ENCODE data around the gene TSPAN5. TPM values are rescaled to one million over a fixed set of nuclear protein-coding genes. Genes with fewer than 3 reads are reported as not detected.

TSPAN5 gene
- total and polyA plus RNA-seq, 2 of the 4 experiments (the other 2 are of a cell fraction), result 64.8 to 79.6 TPM

GRCh38 chr4:98480535-98480934 is 177.9 kb downstream of the TSPAN5 start:
- H3K4me1 ChIP-seq (ENCODE audit: control insufficient read depth, insufficient read depth, low read length), result peaks cover 13% of the 10 kb centered on the region
- H3K4ac ChIP-seq (ENCODE audit: low read depth, low read length), result peak overlapping the region; percentile 73
- dilution Hi-C loops (cut with HindIII; ENCODE audit: low sequenced_read_pairs, unreplicated experiment) (no loop called here), in situ Hi-C loops (cut with MboI; ENCODE audit: low sequenced_read_pairs) (no loop called here), intact Hi-C loops (cut with micrococcal nuclease) (no loop called here)
- H3K23ac ChIP-seq (ENCODE audit: low read depth, low read length), result peak overlapping the region; percentile 48; the same call in 1 of the 2 replicates
- peak overlapping the region; percentile 62; the same call in 1 of the 2 replicates for H4K91ac ChIP-seq (ENCODE audit: insufficient read depth, low read depth, low read length)
- ChIA-PET POLR2A (ENCODE audit: unreplicated experiment) (no interaction called here), CTCF (interaction anchor here (1.9 kb wide), 1 partner anchor 13 kb away, joined by 5 read pairs; no protein-coding TSS in a partner anchor)
- peak overlapping the region in 1 of 2 experiments; percentile 20; a peak in 1 of 4 replicates for H4K8ac ChIP-seq (ENCODE audit: low read depth in 2 of 2, low read length in 2 of 2)
- peaks cover 19% of the 10 kb centered on the region for H3K36me3 ChIP-seq (ENCODE audit: control insufficient read depth, insufficient read depth, low read length)
- H2AK9ac ChIP-seq (replicated peaks; ENCODE audit: low read depth, low read length, poor library complexity), result no peak overlapping the region
- H2BK15ac ChIP-seq (ENCODE audit: low read depth, low read length), result peak overlapping the region; percentile 36; the same call in 1 of the 3 replicates
- no peaks in the 10 kb centered on the region for H4K20me1 ChIP-seq (ENCODE audit: insufficient read depth, low read length)
- no peak overlapping the region for H3K4me3 ChIP-seq (ENCODE audit: insufficient read depth, low read depth, low read length)
- ATAC-seq (ENCODE audit: low read depth) (no peak), DNase-seq (no peak)
- no TSS peak for BruUV-seq (replicated peaks)
- H4K5ac ChIP-seq (ENCODE audit: low read depth, low read length), result peak overlapping the region; percentile 60
- no peak overlapping the region for H3K4me2 ChIP-seq (ENCODE audit: low read depth, low read length)
- no peak for TF ChIP-seq POLR2A (IDR thresholded peaks at IDR 0.05; ENCODE audit: low read depth, low read length)
- TF ChIP-seq CTCF (conservative IDR thresholded peaks at IDR 0.05; ENCODE audit: low read depth, low read length), result no peak
- no peak for TF ChIP-seq MXI1 (IDR thresholded peaks at IDR 0.05; ENCODE audit: borderline replicate concordance, low read depth, low read length)
- TF ChIP-seq RCOR1 (IDR thresholded peaks at IDR 0.05; ENCODE audit: insufficient replicate concordance, low read length), result no peak
- no peak for TF ChIP-seq NFE2L2 (IDR thresholded peaks at IDR 0.05; ENCODE audit: low read depth, low read length)
- no peak for TF ChIP-seq MAFK (IDR thresholded peaks at IDR 0.05; ENCODE audit: low read depth, low read length)
- TF ChIP-seq USF2 (IDR thresholded peaks at IDR 0.05; ENCODE audit: low read depth, low read length), result no peak
- no peak for TF ChIP-seq CHD1 (IDR thresholded peaks at IDR 0.05; ENCODE audit: low read depth, low read length)
- TF ChIP-seq MAZ (IDR thresholded peaks at IDR 0.05; ENCODE audit: borderline replicate concordance, low read depth, low read length), result no peak
- WGBS, 2 experiments (ENCODE audit: extremely low coverage in 2 of 2, insufficient read length in 1 of 2), result 83% methylated on average over 1 of the region's 5 CpGs; no CpG with 5 or more reads in 1 of the 2 experiments
- H3K56ac ChIP-seq (ENCODE audit: extremely low read depth, insufficient read depth, low read length), result no peak overlapping the region
- peak overlapping the region; percentile 44; the same call in 1 of the 2 replicates for H2BK120ac ChIP-seq (ENCODE audit: low read depth, low read length)
- peak overlapping the region; percentile 52; the same call in 1 of the 2 replicates for H3K14ac ChIP-seq (replicated peaks; ENCODE audit: low read depth, low read length)
- H3K9me1 ChIP-seq (ENCODE audit: insufficient read depth, low read length), result peaks cover 28% of the 10 kb centered on the region
- H3K27ac ChIP-seq (ENCODE audit: insufficient read depth, low read length), result no peak overlapping the region
- peak overlapping the region; percentile 81 for H2AK5ac ChIP-seq (ENCODE audit: low read depth, low read length)
- H2AFZ ChIP-seq (replicated peaks; ENCODE audit: low read length, poor library complexity), result no peak overlapping the region
- H3K79me1 ChIP-seq (ENCODE audit: low read depth in 1 of 2, low read length in 2 of 2), result peaks cover 33 to 59% of the 10 kb centered on the region in 2 experiments
- H2BK20ac ChIP-seq (ENCODE audit: low read depth, low read length), result peak overlapping the region; percentile 21; the same call in 1 of the 2 replicates
- H2BK5ac ChIP-seq (ENCODE audit: low read depth, low read length, poor library complexity, severe bottlenecking), result no peak overlapping the region
- H3K18ac ChIP-seq (ENCODE audit: low read depth, low read length), result peak overlapping the region; percentile 21; the same call in 1 of the 2 replicates
- H3K27me3 ChIP-seq (ENCODE audit: control insufficient read depth, insufficient read depth, low read length), result no peaks in the 10 kb centered on the region
- H3K9me3 ChIP-seq (ENCODE audit: control insufficient read depth, insufficient read depth, low read length), result no peaks in the 10 kb centered on the region
- no peak overlapping the region for H3K9ac ChIP-seq (ENCODE audit: low read depth, low read length)

Measured in IMR-90 (cell line).